Subcutaneous adipose tissue (tissue), 4 donors: ENCODE results near the gene SLC35F4. TPM values are rescaled to one million over a fixed set of nuclear protein-coding genes. Genes with fewer than 3 reads are reported as not detected.

Experiments
- total RNA-seq, 4 donors: library from RNA; depleted of rRNA; stranded (reverse); fragments of >200 nt; gene quantifications; one replicate each; pipeline ENCODE4 v1.1.0, GENCODE V29; 2016
- TF ChIP-seq, protein P1 (sequence below): fragments of 450-650 bp; IDR thresholded peaks from one replicate; pipeline ENCODE4 v1.5.1; 2016; ENCODE audit warnings: low read depth, mild to moderate bottlenecking, control low read depth, antibody characterized with exemption, moderate library complexity

SLC35F4 gene
- total RNA-seq, 4 donors from 2014 or later: not detected

GRCh38 chr14:57834961-57835360 is 30.9 kb downstream of the SLC35F4 start:
- TF ChIP-seq, protein P1, sequence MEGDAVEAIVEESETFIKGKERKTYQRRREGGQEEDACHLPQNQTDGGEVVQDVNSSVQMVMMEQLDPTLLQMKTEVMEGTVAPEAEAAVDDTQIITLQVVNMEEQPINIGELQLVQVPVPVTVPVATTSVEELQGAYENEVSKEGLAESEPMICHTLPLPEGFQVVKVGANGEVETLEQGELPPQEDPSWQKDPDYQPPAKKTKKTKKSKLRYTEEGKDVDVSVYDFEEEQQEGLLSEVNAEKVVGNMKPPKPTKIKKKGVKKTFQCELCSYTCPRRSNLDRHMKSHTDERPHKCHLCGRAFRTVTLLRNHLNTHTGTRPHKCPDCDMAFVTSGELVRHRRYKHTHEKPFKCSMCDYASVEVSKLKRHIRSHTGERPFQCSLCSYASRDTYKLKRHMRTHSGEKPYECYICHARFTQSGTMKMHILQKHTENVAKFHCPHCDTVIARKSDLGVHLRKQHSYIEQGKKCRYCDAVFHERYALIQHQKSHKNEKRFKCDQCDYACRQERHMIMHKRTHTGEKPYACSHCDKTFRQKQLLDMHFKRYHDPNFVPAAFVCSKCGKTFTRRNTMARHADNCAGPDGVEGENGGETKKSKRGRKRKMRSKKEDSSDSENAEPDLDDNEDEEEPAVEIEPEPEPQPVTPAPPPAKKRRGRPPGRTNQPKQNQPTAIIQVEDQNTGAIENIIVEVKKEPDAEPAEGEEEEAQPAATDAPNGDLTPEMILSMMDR: no peak

DNA sequence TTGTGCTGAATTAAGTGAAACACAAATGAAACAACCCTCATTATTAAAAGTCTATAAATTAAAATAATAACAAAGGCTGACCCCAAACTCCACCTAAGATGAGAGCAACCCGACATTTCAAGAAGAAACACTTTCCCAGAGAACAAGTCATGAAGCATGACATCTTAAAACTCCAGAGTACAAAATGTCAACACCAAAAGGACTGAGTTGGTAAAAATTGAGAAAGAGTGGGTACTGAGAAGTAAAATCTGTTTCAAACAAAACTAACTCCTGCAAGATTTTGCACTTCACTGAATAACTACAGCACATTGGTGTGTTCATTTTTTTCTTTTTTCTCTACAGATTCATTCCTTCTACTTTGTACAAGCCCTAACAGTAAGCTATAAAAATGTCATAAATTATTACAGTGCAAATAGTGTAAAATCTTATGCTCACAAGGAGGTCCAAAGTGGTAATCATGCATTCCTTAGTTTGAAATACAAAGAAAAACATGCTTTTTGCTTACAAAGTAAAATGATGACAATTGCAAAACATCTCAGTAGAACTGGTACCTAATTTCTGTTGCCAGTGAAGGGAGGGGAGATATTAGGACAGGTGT is 31.8 kb downstream of the SLC35F4 start:
- TF ChIP-seq, protein P1: no peak

DNA sequence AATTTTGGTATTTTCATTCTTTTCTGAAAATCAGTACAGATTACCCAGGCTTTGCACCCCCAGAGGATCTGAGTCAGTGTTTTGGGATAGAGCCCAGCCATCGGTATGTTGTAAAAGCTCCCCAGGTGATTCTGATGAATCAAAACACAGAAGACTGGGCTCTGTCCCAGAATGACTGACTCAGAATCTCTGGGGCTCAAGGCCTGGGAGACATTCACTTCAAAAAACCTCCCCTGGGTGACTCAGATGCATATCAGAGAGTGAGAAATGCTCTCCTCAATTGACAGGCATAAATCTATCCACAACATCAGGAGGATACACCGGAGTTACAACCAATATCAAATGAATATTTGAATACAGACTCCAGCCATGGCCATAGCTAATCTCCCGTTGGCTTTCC is 32.6 kb downstream of the SLC35F4 start:
- TF ChIP-seq, protein P1: no peak

GRCh38 chr14:57831981-57832380 is 33.9 kb downstream of the SLC35F4 start:
- TF ChIP-seq, protein P1: no peak

DNA sequence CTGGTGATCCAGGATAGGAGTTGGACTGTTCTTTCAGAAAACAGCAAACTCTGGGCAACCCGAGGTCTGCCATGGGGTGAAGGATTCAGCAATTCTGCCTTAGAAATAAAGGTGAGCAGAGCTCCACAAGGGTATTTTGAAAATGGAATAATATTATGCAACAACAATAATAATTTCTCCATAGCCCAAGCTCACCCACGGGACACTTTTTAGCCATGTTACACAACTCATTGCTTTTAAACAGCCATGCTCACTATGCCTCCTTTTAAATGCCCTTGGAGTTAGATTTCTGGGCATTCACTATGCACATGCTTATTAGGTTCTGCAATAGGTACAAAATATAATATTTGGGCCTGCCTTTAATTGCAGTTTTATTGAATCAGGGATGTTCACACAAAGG is 37.2 kb downstream of the SLC35F4 start:
- TF ChIP-seq, protein P1: no peak

DNA sequence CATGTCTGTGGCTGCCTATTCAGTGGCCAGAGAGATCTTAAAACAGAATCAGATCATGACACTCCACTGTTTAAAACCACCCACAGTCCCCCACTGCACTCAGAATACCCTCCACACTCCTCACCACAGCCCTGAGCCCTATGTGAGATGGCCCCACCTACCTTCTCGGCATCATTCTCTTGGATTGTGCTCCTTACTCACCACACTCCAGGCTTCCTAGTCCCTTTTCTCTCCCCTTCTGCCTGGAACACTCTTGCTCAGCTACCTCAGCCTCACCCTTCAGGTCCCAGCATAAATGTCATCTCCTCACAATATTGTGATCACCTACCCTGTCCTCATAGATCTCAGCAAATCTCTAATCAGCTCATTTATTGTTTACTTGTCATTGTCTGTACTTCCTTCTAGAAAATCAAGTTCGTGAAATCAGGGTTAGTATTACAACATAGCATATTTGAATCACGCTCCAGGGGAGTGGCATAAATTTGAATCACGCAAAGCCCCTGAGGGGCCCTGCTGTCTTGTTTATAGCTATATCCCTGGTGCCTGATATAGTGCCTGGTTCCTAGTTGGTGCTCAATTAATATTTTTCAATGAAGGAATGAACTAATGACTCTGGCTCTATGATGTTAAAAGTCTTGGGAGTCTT is 42.8 kb downstream of the SLC35F4 start:
- TF ChIP-seq, protein P1: no peak

GRCh38 chr14:57822081-57822480 is 43.8 kb downstream of the SLC35F4 start:
- TF ChIP-seq, protein P1: no peak
